ENCODE data around the gene FNBP1. TPM values are rescaled to one million over a fixed set of nuclear protein-coding genes. Genes with fewer than 3 reads are reported as not detected.
A peak's percentile ranks its signal among the peaks of the same experiment; 100 is the strongest.

Gene FNBP1
- total and polyA plus RNA-seq, 2 of the 8 experiments (the other 6 are each of a cell fraction or from before 2014, with no cell fraction given), result 7.2 to 40.9 TPM

DNA sequence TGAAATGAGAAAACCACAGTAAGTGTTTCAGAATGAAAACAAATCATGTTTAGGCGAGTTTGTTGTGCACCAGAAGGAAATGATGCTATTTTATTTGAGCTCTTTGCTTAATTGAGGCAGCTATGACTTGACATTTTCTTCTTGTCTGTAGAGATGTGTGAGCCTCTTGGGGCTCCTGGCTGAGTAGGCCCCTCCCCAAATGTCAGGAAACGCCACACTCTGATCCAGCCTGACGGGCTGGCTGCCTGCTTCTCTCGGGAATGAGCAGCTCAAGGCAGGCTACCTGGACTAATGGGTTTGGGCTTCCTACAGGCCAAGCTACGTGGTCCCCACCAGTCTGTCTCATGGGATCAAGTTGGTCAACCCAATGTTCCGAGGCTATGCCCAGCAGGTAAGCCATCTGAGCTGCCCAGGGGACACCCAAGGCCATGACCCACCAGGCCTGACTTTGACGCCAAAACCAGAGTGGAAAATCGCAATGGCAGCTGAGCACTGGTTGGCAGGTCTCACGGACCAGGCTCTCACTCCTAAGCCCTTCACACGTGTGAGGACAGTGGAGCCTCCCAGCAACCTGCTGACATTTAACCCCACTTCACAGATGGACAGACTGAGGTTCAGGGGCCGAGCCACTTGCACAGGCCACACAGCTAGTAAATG lies 177.9 kb downstream of the FNBP1 start:
- DNase-seq (ENCODE audit: low read depth in 1 of 2, low spot score in 2 of 2) (no peak), FAIRE-seq (no peak)
- WGBS, 2 experiments (ENCODE audit: extremely low coverage in 1 of 2, insufficient coverage in 1 of 2, insufficient read length in 1 of 2, insufficient replicate concordance in 2 of 2, low coverage in 1 of 2, low lambda C conversion rate in 2 of 2, missing lambda C conversion rate in 1 of 2), result 68% methylated on average over 11 of the region's 11 CpGs; no CpG with 5 or more reads in 1 of the 2 experiments
- no peaks in the 10 kb centered on the region for H4K20me1 ChIP-seq (replicated peaks in 1 of 2; ENCODE audit: control insufficient read depth in 1 of 2, insufficient read depth in 2 of 2, low read length in 2 of 2)
- H3K9me3 ChIP-seq (ENCODE audit: insufficient read depth in 2 of 2, low read depth in 1 of 2, low read length in 1 of 2), result no peaks in the 10 kb centered on the region
- no peak overlapping the region for H3K9ac ChIP-seq (replicated peaks in 1 of 4; ENCODE audit: extremely low read depth in 1 of 4, low read depth in 3 of 4, low read length in 3 of 4)
- H4K8ac ChIP-seq (ENCODE audit: extremely low read depth, insufficient read depth, low read length), result peak overlapping the region; percentile 25; the same call in 1 of the 2 replicates
- H3K79me2 ChIP-seq (ENCODE audit: control insufficient read depth in 1 of 2, insufficient read depth in 2 of 2, low read length in 2 of 2), result no peaks in the 10 kb centered on the region
- H3K56ac ChIP-seq (replicated peaks; ENCODE audit: insufficient read length, low read depth, low read length), result no peak overlapping the region
- H2BK120ac ChIP-seq (replicated peaks; ENCODE audit: low read depth, low read length), result no peak overlapping the region
- POLR2A ChIA-PET (ENCODE audit: partially characterized antibody), result interaction anchor here (1.2 kb wide), 1 partner anchor 10 kb away, joined by 3 read pairs; no protein-coding TSS in a partner anchor
- TF ChIP-seq ZNF274 (IDR thresholded peaks at IDR 0.05; ENCODE audit: borderline replicate concordance, extremely low read depth, low read length), result no peak
- H2BK5ac ChIP-seq (ENCODE audit: low read depth, low read length), result no peak overlapping the region
- no peak overlapping the region for H4K91ac ChIP-seq (replicated peaks; ENCODE audit: insufficient read length, low read length)
- H2BK20ac ChIP-seq (ENCODE audit: low read length), result no peak overlapping the region
- H4K5ac ChIP-seq (ENCODE audit: insufficient read length, low read depth, low read length), result no peak overlapping the region
- no peak overlapping the region for H3K4ac ChIP-seq (replicated peaks; ENCODE audit: insufficient read length, low read depth, low read length)
- no peak overlapping the region for H3K18ac ChIP-seq (ENCODE audit: extremely low read depth, low read length)
- CTCF ChIA-PET (ENCODE audit: partially characterized antibody), result interaction anchor here (0.6 to 1.6 kb wide), 4 partner anchors 10 to 589 kb away, joined by 3 to 4 read pairs (median 4); no protein-coding TSS in a partner anchor
- no peaks in the 10 kb centered on the region for H3K79me1 ChIP-seq (ENCODE audit: low read depth, low read length)
- no peak overlapping the region for H3K27ac ChIP-seq (ENCODE audit: low read depth, low read length)
- H3K23ac ChIP-seq (ENCODE audit: insufficient read length), result no peak overlapping the region
- H3K4me1 ChIP-seq (replicated peaks in 1 of 4; ENCODE audit: control insufficient read depth in 3 of 4, insufficient read depth in 4 of 4, low read length in 3 of 4), result no peaks in the 10 kb centered on the region
- no peak overlapping the region for H2BK12ac ChIP-seq (ENCODE audit: low read depth, low read length)
- no peak overlapping the region for H2AFZ ChIP-seq (ENCODE audit: low read length)
- no peak overlapping the region for H3K4me2 ChIP-seq (ENCODE audit: insufficient read depth in 1 of 2, low read depth in 2 of 2, low read length in 2 of 2)
- no peak overlapping the region for H3K14ac ChIP-seq (ENCODE audit: insufficient read length)
- no peak overlapping the region for H2BK15ac ChIP-seq (ENCODE audit: low read length)
- no peak overlapping the region for H3K4me3 ChIP-seq (ENCODE audit: extremely low read depth in 1 of 4, insufficient read depth in 2 of 4, low read depth in 3 of 4, low read length in 4 of 4)
- H3K23me2 ChIP-seq (ENCODE audit: low read depth, low read length), result no peaks in the 10 kb centered on the region
- no peaks in the 10 kb centered on the region for H3K27me3 ChIP-seq (replicated peaks in 1 of 4; ENCODE audit: control insufficient read depth in 3 of 4, extremely low read depth in 1 of 4, insufficient read depth in 3 of 4, low read length in 3 of 4)
- no peak overlapping the region for H2AK5ac ChIP-seq (ENCODE audit: low read depth, low read length)
- H3K36me3 ChIP-seq (ENCODE audit: control insufficient read depth in 2 of 4, insufficient read depth in 4 of 4, low read length in 3 of 4), result peaks cover 0 to 6% (median 0%) of the 10 kb centered on the region in 4 experiments; a peak in 3 of 8 replicates
